ENCODE data around the gene MAP3K2. TPM values are rescaled to one million over a fixed set of nuclear protein-coding genes. Genes with fewer than 3 reads are reported as not detected.
A peak's percentile ranks its signal among the peaks of the same experiment; 100 is the strongest.

MAP3K2 gene
- total RNA-seq, 2 experiments from 2014 or later: 55.7 to 58.5 TPM

DNA sequence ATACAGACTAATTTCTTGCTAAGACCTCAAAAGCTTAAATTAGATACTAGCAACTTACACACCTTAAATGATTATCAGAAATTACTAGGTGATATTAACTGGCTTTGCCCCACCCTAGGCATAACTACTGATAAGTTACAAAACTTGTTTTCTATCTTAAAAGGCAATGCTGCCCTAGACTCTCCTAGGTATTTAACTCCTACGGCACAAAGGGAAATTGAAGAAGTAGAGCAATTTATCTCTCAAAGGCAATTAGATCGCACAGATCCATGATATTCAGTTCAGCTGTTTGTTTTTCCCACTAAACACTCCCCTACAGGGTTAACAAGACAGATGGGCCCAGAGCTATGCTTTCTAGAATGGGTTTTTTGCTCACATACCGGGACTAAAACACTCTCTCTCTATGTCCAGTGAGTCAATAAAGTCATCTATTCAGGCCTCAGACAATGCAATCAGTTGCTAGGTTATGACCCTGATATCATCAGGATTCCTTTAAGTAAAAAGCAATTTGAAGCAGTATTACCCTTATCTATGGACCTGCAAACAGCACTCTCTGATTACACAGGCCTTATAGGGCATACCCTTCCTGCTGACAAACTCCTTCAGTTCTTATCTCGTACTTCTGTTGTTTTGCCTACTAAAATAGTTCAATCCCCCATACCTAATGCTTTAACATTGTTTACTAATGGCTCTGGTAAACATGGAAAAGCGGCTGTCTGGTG lies 14.3 kb downstream of the MAP3K2 start:
- Mint-ChIP-seq H3K4me3 (no peak overlapping the region), H3K36me3 (ENCODE audit: low read depth) (peaks cover 49% of the 10 kb centered on the region), H3K27ac (no peak overlapping the region), H3K9me3 (ENCODE audit: insufficient read depth) (peaks cover 34% of the 10 kb centered on the region), H3K4me1 (ENCODE audit: low read depth) (peaks cover 8% of the 10 kb centered on the region), H3K27me3 (ENCODE audit: low read depth) (no peaks in the 10 kb centered on the region)
- POLR2A ChIA-PET: interaction anchor here (1.1 kb wide), 1 partner anchor 15 kb away, joined by 3 read pairs; no protein-coding TSS in a partner anchor
- CTCF ChIA-PET: interaction anchor here (1.2 kb wide), 1 partner anchor 12 kb away, joined by 3 read pairs; no protein-coding TSS in a partner anchor
- no peak for ATAC-seq
- no peak for DNase-seq

DNA sequence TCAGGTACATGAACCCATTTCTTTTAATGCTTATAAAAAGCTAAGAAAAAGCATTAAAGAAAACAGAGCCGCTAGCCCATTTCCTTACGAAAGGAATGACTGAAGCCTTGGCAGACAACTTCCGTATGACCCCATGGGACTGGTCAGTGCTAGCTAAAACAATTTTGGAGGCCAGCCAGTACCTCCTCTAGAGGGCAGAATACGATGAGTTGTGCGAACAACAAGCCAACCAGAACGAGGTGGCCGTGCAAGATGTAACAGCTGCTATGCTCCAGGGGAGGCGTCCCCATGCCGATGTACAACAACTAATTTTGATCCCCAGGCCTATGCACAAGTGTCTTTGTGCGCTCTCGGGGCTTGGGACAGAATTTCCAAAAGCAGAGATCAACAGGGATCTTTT lies 16.7 kb downstream of the MAP3K2 start:
- H3K9me3 Mint-ChIP-seq (ENCODE audit: insufficient read depth): peaks cover 21% of the 10 kb centered on the region
- ATAC-seq: no peak
- ChIA-PET POLR2A (no interaction called here), CTCF (no interaction called here)
- peaks cover 3% of the 10 kb centered on the region for H3K4me1 Mint-ChIP-seq (ENCODE audit: low read depth)
- no peak overlapping the region for H3K27ac Mint-ChIP-seq
- no peak for DNase-seq
- H3K36me3 Mint-ChIP-seq (ENCODE audit: low read depth): peaks cover 41% of the 10 kb centered on the region
- H3K4me3 Mint-ChIP-seq: no peak overlapping the region
- no peaks in the 10 kb centered on the region for H3K27me3 Mint-ChIP-seq (ENCODE audit: low read depth)

DNA sequence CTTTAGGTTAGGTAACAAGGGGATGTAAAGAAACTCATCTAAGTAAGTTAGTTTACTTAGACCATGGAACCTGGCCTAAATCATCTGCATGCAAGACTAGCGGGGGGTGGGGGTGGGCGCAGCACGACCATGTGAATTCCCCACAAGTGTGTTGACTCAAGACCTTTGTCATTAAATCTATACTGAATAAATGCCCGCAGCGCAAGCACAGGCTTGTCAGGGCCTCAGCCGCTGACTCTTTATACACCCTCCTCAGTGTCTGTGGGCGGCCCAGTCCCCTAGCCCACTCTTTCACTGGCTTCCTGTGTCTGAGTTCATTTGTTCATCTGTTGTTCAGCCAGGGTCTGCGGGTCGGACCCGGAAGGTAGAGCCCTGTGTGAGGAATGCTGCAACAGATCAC lies 17.8 kb downstream of the MAP3K2 start:
- no peak for ATAC-seq
- H3K36me3 Mint-ChIP-seq (ENCODE audit: low read depth): peaks cover 35% of the 10 kb centered on the region
- H3K9me3 Mint-ChIP-seq (ENCODE audit: insufficient read depth): peaks cover 21% of the 10 kb centered on the region
- no peak for DNase-seq
- H3K27me3 Mint-ChIP-seq (ENCODE audit: low read depth): no peaks in the 10 kb centered on the region
- ChIA-PET POLR2A (no interaction called here), CTCF (interaction anchor here (1.5 kb wide), 1 partner anchor 20 kb away, joined by 3 read pairs; no protein-coding TSS in a partner anchor)
- H3K4me3 Mint-ChIP-seq: no peak overlapping the region
- H3K27ac Mint-ChIP-seq: no peak overlapping the region
- H3K4me1 Mint-ChIP-seq (ENCODE audit: low read depth): peaks cover 13% of the 10 kb centered on the region

DNA sequence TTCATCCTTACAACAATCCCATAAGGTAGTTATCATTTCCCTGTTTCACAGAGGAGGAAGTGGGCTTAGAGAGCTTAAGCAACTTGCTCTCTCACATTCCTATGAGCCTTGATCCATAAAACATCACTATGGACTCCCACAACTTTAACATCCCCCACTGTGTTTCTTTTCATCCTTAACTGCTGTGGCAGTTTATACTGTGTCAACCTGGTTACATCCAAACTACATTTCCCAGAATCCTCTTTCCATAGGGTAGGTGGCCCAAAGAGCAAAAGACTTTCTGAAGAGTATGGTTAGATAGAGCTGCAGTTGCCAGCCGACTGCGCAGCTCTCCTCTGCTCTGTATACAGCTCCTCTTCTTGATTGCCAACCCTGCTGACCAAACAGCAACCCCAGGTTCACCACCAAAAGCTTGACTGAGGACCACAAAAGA lies 22.5 kb downstream of the MAP3K2 start:
- DNase-seq: no peak
- H3K4me1 Mint-ChIP-seq (ENCODE audit: low read depth): peaks cover 17% of the 10 kb centered on the region
- ChIA-PET POLR2A (interaction anchor here (0.7 kb wide), 1 partner anchor 15 kb away, joined by 3 read pairs; no protein-coding TSS in a partner anchor), CTCF (interaction anchor here (1.1 to 1.3 kb wide), 2 partner anchors 9 to 20 kb away, joined by 4 to 6 read pairs; no protein-coding TSS in a partner anchor)
- H3K27me3 Mint-ChIP-seq (ENCODE audit: low read depth): no peaks in the 10 kb centered on the region
- peaks cover 9% of the 10 kb centered on the region for H3K36me3 Mint-ChIP-seq (ENCODE audit: low read depth)
- no peak overlapping the region for H3K27ac Mint-ChIP-seq
- H3K4me3 Mint-ChIP-seq: no peak overlapping the region
- peak; percentile 65 for ATAC-seq
- peaks cover 9% of the 10 kb centered on the region for H3K9me3 Mint-ChIP-seq (ENCODE audit: insufficient read depth)

DNA sequence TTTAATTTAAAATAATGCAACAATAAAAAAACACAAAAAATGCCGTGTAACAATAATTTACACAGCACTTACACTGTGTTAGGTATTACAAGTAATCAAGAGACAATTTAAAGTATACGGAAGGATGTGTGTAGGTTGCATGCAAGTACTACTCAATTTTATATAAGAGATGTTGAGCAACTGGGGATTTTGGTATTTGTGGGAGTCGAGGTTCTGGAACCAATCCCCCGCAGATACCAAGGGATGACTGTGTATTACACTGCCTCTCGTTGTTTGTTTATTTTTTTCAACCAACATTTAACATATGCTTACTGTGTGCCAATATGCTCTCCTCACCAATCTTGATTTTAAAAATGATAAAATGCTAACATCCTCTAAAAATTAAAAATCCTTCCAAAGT lies 24.8 kb downstream of the MAP3K2 start:
- POLR2A ChIA-PET: no interaction called here
- CTCF ChIA-PET: interaction anchor here (1.1 kb wide), 1 partner anchor 116 kb away, joined by 4 read pairs; no protein-coding TSS in a partner anchor
- no peak overlapping the region for H3K27ac Mint-ChIP-seq
- ATAC-seq (no peak), DNase-seq (no peak)
- no peaks in the 10 kb centered on the region for H3K9me3 Mint-ChIP-seq (ENCODE audit: insufficient read depth)
- H3K4me3 Mint-ChIP-seq: no peak overlapping the region
- peaks cover 17% of the 10 kb centered on the region for H3K4me1 Mint-ChIP-seq (ENCODE audit: low read depth)
- no peaks in the 10 kb centered on the region for H3K27me3 Mint-ChIP-seq (ENCODE audit: low read depth)
- peaks cover 3% of the 10 kb centered on the region for H3K36me3 Mint-ChIP-seq (ENCODE audit: low read depth)

DNA sequence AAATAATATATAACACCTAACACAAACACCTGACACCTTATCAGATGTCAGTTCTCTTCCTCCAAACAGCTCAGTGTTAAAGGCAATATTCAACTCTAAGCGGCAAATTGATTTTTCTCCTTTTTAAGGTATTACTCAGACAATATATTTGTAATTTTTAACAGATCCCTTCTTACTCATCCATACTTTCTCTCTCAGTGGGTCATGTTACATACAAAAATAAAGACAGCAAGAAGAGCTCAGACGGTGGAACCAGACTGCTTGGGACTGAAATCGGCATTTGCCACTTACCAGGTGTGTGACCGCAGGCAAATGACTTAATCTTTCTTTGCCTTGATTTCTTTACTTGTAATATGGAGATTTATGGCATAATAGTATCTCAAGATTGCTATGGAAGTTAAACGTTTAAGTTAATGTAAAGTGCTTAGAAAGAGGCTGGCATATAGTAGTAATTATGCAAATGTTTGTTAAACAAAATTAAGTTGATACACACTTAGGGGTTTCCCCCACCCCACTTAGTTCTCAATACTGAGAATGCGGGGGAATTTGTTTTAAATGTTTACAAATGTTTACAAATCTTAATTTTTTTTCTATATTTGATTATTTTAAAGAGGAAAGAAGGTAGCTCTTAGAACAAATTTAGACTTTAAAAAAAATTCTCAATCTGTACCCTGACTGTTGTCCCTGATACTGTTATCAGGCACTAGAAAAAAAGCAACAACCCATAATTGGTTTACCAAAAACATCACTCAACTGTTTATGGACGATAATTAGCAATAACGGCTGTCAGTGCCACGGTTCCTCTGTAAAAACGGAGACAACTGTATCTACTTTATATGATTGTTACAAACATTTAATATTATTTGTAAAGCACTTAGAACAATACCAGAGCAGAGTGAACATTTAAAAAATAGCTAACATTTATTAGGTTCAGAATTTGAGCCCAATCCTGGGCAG lies 25.6 kb downstream of the MAP3K2 start:
- no peak for DNase-seq
- H3K36me3 Mint-ChIP-seq (ENCODE audit: low read depth): peaks cover 3% of the 10 kb centered on the region
- H3K4me1 Mint-ChIP-seq (ENCODE audit: low read depth): peaks cover 17% of the 10 kb centered on the region
- ChIA-PET CTCF (interaction anchor here (1.1 kb wide), 1 partner anchor 117 kb away, joined by 4 read pairs; no protein-coding TSS in a partner anchor), POLR2A (no interaction called here)
- H3K4me3 Mint-ChIP-seq: no peak overlapping the region
- no peak for ATAC-seq
- H3K27ac Mint-ChIP-seq: no peak overlapping the region
- H3K9me3 Mint-ChIP-seq (ENCODE audit: insufficient read depth): no peaks in the 10 kb centered on the region
- no peaks in the 10 kb centered on the region for H3K27me3 Mint-ChIP-seq (ENCODE audit: low read depth)

DNA sequence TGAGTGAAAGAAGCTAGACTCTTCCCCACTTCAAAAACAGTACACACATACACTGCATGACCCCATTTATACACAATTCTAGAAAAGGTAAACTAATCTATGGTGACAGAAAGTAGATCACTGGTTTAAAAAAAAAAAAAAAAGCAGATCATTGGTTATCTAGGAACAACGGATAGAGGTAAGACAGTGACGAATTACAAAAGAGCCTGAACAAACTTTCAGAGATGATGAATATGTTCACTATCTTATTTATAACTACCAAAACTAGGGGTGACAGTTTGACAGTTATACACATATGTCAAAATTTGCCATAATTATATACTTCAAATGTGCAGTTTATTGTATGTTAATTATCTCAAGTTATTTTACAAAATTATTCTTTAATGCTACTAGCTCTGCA lies 27.5 kb downstream of the MAP3K2 start:
- no peak overlapping the region for H3K4me3 Mint-ChIP-seq
- ChIA-PET CTCF (no interaction called here), POLR2A (no interaction called here)
- H3K9me3 Mint-ChIP-seq (ENCODE audit: insufficient read depth): no peaks in the 10 kb centered on the region
- no peak for ATAC-seq
- H3K27me3 Mint-ChIP-seq (ENCODE audit: low read depth): no peaks in the 10 kb centered on the region
- H3K36me3 Mint-ChIP-seq (ENCODE audit: low read depth): peaks cover 9% of the 10 kb centered on the region
- no peak overlapping the region for H3K27ac Mint-ChIP-seq
- H3K4me1 Mint-ChIP-seq (ENCODE audit: low read depth): peaks cover 7% of the 10 kb centered on the region
- DNase-seq: no peak

DNA sequence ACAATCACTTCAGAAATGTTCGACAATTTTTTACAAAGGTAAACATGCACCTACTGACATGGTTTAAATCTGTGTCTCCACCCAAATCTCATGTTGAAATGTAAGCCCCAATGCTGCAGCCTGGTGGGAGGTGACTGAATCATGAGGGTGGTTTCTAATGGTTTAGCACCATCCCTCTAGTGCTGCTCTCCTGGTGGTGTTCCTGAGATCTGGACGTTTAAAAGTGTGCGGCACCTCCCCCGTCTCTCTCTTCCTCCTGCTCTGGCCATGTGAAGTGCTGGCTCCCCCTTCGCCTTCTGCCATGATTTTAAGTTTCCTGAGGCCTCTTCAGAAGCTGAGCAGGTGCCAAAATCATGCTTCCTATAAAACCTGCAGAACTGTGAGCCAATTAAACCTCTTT lies 28.3 kb downstream of the MAP3K2 start:
- no peak overlapping the region for H3K27ac Mint-ChIP-seq
- POLR2A ChIA-PET: no interaction called here
- CTCF ChIA-PET: no interaction called here
- H3K4me1 Mint-ChIP-seq (ENCODE audit: low read depth): peaks cover 5% of the 10 kb centered on the region
- no peaks in the 10 kb centered on the region for H3K27me3 Mint-ChIP-seq (ENCODE audit: low read depth)
- no peak overlapping the region for H3K4me3 Mint-ChIP-seq
- peaks cover 9% of the 10 kb centered on the region for H3K36me3 Mint-ChIP-seq (ENCODE audit: low read depth)
- DNase-seq (no peak), ATAC-seq (no peak)
- no peaks in the 10 kb centered on the region for H3K9me3 Mint-ChIP-seq (ENCODE audit: insufficient read depth)

DNA sequence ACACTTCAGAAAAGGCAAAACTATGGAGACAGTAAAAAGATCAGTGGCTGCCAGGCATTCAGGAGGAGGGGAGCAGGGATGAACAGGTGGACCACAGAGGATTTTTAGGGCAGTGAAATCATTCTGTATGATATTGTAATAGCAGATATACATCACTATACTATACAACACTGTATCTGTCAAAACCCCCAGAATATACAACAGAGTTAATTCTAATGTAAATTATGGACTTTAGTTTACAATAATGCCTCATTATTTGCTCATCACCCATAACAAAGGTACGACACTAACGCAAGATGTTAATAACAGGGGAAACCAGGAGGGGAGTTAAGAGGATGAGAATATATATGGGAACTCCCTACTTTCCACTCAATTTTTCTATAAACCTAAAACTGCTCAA lies 28.8 kb downstream of the MAP3K2 start:
- CTCF ChIA-PET: no interaction called here
- ATAC-seq (no peak), DNase-seq (no peak)
- Mint-ChIP-seq H3K36me3 (ENCODE audit: low read depth) (peaks cover 9% of the 10 kb centered on the region), H3K4me3 (no peak overlapping the region), H3K27me3 (ENCODE audit: low read depth) (no peaks in the 10 kb centered on the region), H3K4me1 (ENCODE audit: low read depth) (peaks cover 6% of the 10 kb centered on the region), H3K9me3 (ENCODE audit: insufficient read depth) (no peaks in the 10 kb centered on the region), H3K27ac (no peak overlapping the region)
- POLR2A ChIA-PET: no interaction called here

DNA sequence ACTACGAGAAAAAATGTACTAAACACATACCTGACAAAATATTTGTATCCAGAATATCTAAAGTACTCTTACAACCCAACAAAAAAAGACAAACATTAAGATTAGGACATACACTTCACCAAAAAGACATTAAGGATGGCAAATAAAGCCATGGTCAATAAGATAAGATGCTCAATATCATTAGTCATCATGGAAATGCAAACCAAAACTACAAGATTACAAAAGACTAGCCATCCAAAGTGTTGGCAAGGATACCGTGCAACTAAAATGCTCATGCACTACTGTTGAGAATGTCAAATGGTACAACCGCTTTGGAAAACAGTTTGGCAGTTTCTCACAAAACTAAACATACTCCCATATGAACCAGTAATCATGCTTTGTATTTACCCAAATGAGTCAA lies 29.7 kb downstream of the MAP3K2 start:
- POLR2A ChIA-PET: no interaction called here
- no peak for ATAC-seq
- Mint-ChIP-seq H3K4me3 (no peak overlapping the region), H3K9me3 (ENCODE audit: insufficient read depth) (no peaks in the 10 kb centered on the region), H3K27me3 (ENCODE audit: low read depth) (no peaks in the 10 kb centered on the region), H3K4me1 (ENCODE audit: low read depth) (peaks cover 6% of the 10 kb centered on the region), H3K36me3 (ENCODE audit: low read depth) (peaks cover 9% of the 10 kb centered on the region), H3K27ac (no peak overlapping the region)
- no peak for DNase-seq
- CTCF ChIA-PET: interaction anchor here (2.0 kb wide), 1 partner anchor 121 kb away, joined by 8 read pairs; no protein-coding TSS in a partner anchor

DNA sequence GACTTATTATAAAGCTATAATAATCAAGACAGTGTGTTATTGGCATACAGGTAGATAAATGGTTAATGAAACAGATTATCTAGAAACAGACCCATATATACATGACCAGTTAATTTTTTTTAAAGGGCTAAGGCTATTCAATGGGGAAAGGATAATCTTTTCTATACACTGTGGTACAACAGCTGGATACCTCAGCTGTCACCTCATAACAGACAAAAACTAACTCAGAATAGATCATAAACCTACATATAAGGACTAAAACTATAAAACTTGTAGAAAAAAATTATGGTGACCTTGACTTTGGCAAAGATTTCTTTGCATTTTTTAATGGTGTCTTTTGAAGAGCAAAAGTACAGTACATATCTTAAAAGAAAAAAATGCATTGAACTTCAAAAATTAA lies 30.2 kb downstream of the MAP3K2 start:
- Mint-ChIP-seq H3K27ac (no peak overlapping the region), H3K27me3 (ENCODE audit: low read depth) (no peaks in the 10 kb centered on the region), H3K4me3 (no peak overlapping the region), H3K36me3 (ENCODE audit: low read depth) (peaks cover 9% of the 10 kb centered on the region), H3K4me1 (ENCODE audit: low read depth) (peaks cover 6% of the 10 kb centered on the region), H3K9me3 (ENCODE audit: insufficient read depth) (no peaks in the 10 kb centered on the region)
- ChIA-PET CTCF (interaction anchor here (0.9 to 2.0 kb wide), 3 partner anchors 58 to 123 kb away, joined by 3 to 8 read pairs (median 3); no protein-coding TSS in a partner anchor), POLR2A (no interaction called here)
- DNase-seq (no peak), ATAC-seq (no peak)

DNA sequence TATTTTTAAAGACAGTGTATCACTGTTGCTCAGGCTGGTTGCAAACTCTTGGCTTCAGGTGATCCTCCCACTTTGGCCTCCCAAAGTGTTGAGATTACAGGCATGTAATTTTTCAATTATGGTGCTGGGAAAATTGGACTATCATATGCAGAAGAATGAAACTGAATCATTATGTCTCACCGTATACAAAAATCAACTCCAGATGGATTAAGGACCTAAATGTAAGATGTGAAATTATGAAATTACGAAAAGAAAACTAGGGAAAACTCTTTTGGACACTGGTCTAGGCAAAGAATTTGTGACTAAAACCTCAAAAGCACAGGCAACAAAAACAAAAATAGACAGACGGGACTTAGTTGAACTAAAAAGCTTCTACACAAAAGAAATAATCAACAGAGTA lies 31.2 kb downstream of the MAP3K2 start:
- no peaks in the 10 kb centered on the region for H3K9me3 Mint-ChIP-seq (ENCODE audit: insufficient read depth)
- H3K36me3 Mint-ChIP-seq (ENCODE audit: low read depth): peaks cover 13% of the 10 kb centered on the region
- H3K4me3 Mint-ChIP-seq: no peak overlapping the region
- DNase-seq: no peak
- ChIA-PET POLR2A (interaction anchor here (0.8 kb wide), 1 partner anchor 421 kb away, joined by 3 read pairs; no protein-coding TSS in a partner anchor), CTCF (interaction anchor here (0.7 to 2.0 kb wide), 8 partner anchors 9 to 124 kb away, joined by 3 to 8 read pairs (median 4); no protein-coding TSS in a partner anchor)
- no peak overlapping the region for H3K27ac Mint-ChIP-seq
- no peak for ATAC-seq
- H3K4me1 Mint-ChIP-seq (ENCODE audit: low read depth): peaks cover 6% of the 10 kb centered on the region
- H3K27me3 Mint-ChIP-seq (ENCODE audit: low read depth): no peaks in the 10 kb centered on the region

Data from activated CD8-positive, alpha-beta T cell treated with anti-CD3 and anti-CD28 coated beads, Interleukin-2, amount 10 ng/mL, durations not matched to agents 7 days and 5 days (primary cell).